Stimulated activated CD8-positive, alpha-beta memory T cell treated with anti-CD3 and anti-CD28 coated beads, Interleukin-7, amount 100 ng/mL, for 4 hours (primary cell): ENCODE measurements around the gene KIF26A.
"Not testable (repeated sequence)": the region's sequence is repeated elsewhere in the genome, so short reads cannot be mapped to it uniquely, and the experiment has no call there.

Experiments
- DNase-seq, 2 donors: peaks; one replicate each; pipeline ENCODE4 v3.0.0-alpha.2; 2020; ENCODE audit warnings: low read depth in 2 of 2

Gene KIF26A

GRCh38 chr14:104192146-104192882 is 53.9 kb downstream of the KIF26A start:
- DNase-seq: no peak

GRCh38 chr14:104192883-104193245 is 54.5 kb downstream of the KIF26A start:
- DNase-seq: no peak

- DNase-seq: no peak
Measured at GRCh38 chr14:104194016-104194415, 55.6 kb downstream of the KIF26A start.

- DNase-seq: no peak
Measured at GRCh38 chr14:104194716-104195115, 56.3 kb downstream of the KIF26A start.

- DNase-seq: no peak
Measured at GRCh38 chr14:104195361-104195760, 57.0 kb downstream of the KIF26A start.

GRCh38 chr14:104195878-104196277 is 57.5 kb downstream of the KIF26A start:
- no peak for DNase-seq

GRCh38 chr14:104196461-104197140 is 58.2 kb downstream of the KIF26A start:
- no peak for DNase-seq

GRCh38 chr14:104197449-104198247 is 59.3 kb downstream of the KIF26A start:
- no peak for DNase-seq

GRCh38 chr14:104199266-104199895 is 61.0 kb downstream of the KIF26A start:
- no peak for DNase-seq

- DNase-seq: no peak
Measured at GRCh38 chr14:104200106-104200505, 61.7 kb downstream of the KIF26A start.

- DNase-seq: no peak
Measured at GRCh38 chr14:104200591-104200990, 62.2 kb downstream of the KIF26A start.

- DNase-seq: no peak
Measured at GRCh38 chr14:104201063-104201462, 62.7 kb downstream of the KIF26A start.

- no peak for DNase-seq
Measured at GRCh38 chr14:104201496-104201895, 63.1 kb downstream of the KIF26A start.

GRCh38 chr14:104202259-104203070 is 64.1 kb downstream of the KIF26A start:
- DNase-seq: no peak

GRCh38 chr14:104203071-104203425 is 64.7 kb downstream of the KIF26A start:
- no peak for DNase-seq

- no peak for DNase-seq
Measured at GRCh38 chr14:104204660-104205149, 66.3 kb downstream of the KIF26A start.

GRCh38 chr14:104205781-104206180 is 67.4 kb downstream of the KIF26A start:
- DNase-seq: no peak

- no peak for DNase-seq
Measured at GRCh38 chr14:104206281-104206904, 68.0 kb downstream of the KIF26A start.

GRCh38 chr14:104207142-104208014 is 69.0 kb downstream of the KIF26A start:
- DNase-seq: no peak

- DNase-seq: not testable (repeated sequence)
Measured at GRCh38 chr14:104208015-104208295, 69.6 kb downstream of the KIF26A start.
